Kidney (tissue), 14 donors: Measurements from ENCODE around the gene PPP1R27. TPM values are rescaled to one million over a fixed set of nuclear protein-coding genes. Genes with fewer than 3 reads are reported as not detected.

Source experiments
- DNase-seq, 5 donors: peaks; one replicate each; pipeline ENCODE4 v3.0.0-alpha.2; 2013 to 2020
- FAIRE-seq: peaks from 2 replicates; lab custom pipeline; 2012; peaks lifted over from hg19 to GRCh38; lab: Jason Lieb, UNC
- H3K27ac ChIP-seq, 2 donors: one replicate each; pipeline ENCODE4 v1.7.0; 2013; ENCODE audit warnings: low read depth in 2 of 2, low read length in 2 of 2, inconsistent platforms in 1 of 2
- H3K27me3 ChIP-seq: one replicate; pipeline ENCODE4 v1.7.1; 2013; ENCODE audit warnings: low read length, inconsistent platforms; ENCODE audit not compliant: control insufficient read depth, insufficient read depth
- H3K36me3 ChIP-seq, 3 donors: one replicate each; pipeline versions ENCODE4 v1.7.0 to v1.7.1; 2013; ENCODE audit warnings: low read length in 3 of 3, control low read depth in 1 of 3, inconsistent platforms in 1 of 3; ENCODE audit not compliant: insufficient read depth in 3 of 3, control insufficient read depth in 2 of 3
- H3K4me1 ChIP-seq, 3 donors: one replicate each; pipeline versions ENCODE4 v1.7.0 to v1.7.1; 2013; ENCODE audit warnings: low read length in 3 of 3, inconsistent platforms in 1 of 3, low read depth in 1 of 3; ENCODE audit not compliant: control insufficient read depth in 2 of 3, insufficient read depth in 2 of 3
- H3K4me3 ChIP-seq, 3 donors: one replicate each; pipeline versions ENCODE4 v1.7.0 to v1.8.1; 2013; ENCODE audit warnings: low read length in 3 of 3, control low read depth in 1 of 3, inconsistent platforms in 1 of 3
- H3K9ac ChIP-seq, 3 donors: one replicate each; pipeline versions ENCODE4 v1.7.0 to v1.7.1; 2013; ENCODE audit warnings: low read length in 3 of 3, control low read depth in 1 of 3, inconsistent platforms in 1 of 3
- H3K9me3 ChIP-seq, 3 donors: one replicate each; pipeline versions ENCODE4 v1.7.0 to v1.7.1; 2013; ENCODE audit warnings: low read length in 3 of 3, control low read depth in 1 of 3, inconsistent platforms in 1 of 3; ENCODE audit not compliant: control insufficient read depth in 2 of 3, insufficient read depth in 1 of 3
- CTCF ChIP-seq: IDR thresholded peaks from 3 replicates; pipeline ENCODE4 v1.5.1; 2012; ENCODE audit warnings: mild to moderate bottlenecking, moderate library complexity, borderline replicate concordance; ENCODE audit not compliant: insufficient read depth; ENCODE audit errors: extremely low read depth
- intact Hi-C: fragments of 100-400 bp; cut with DNase I; formaldehyde crosslinking; loops from one replicate; pipeline ENCODE4 v1.11.1; 2022
- polyA plus RNA-seq: library from polyadenylated mRNA; stranded (reverse); fragments of 350-450 nt; fragmentation: Illumina TruSeq; extraction: RNeasy Lipid Tissue Mini Kit (QIAGEN cat#74804); gene quantifications from one replicate; pipeline ENCODE4 v1.2.3, GENCODE V29; 2014; ENCODE audit warnings: low read depth, low replicate concordance; ENCODE audit not compliant: insufficient read depth
- total RNA-seq: library from RNA; stranded (reverse); fragmentation: NEBNext Ultra II Directional; extraction: Animal tissue kit (Norgen Biotek cat#: 25700); gene quantifications from one replicate; pipeline ENCODE4 v1.2.1, GENCODE V29; 2021
- donor health status: control.
- donor health status: control.
- donor health status: control.
- donor health status: control.
- donor health status: control.
- donor health status: DM: yes; HTN: yes; CAD: no.
- donor health status: Normal renal cell carcinoma (clear cell type).

The PPP1R27 gene
- total and polyA plus RNA-seq, 2 donors from 2014 or later: not detected

GRCh38 chr17:81807839-81808238 lies 27.0 kb downstream of the PPP1R27 start:
- no peak overlapping the region for H3K9ac ChIP-seq
- no peak overlapping the region for H3K4me3 ChIP-seq
- TF ChIP-seq CTCF: no peak
- no peaks in the 10 kb centered on the region for H3K36me3 ChIP-seq
- H3K4me1 ChIP-seq: peaks cover 0 to 4% (median 0%) of the 10 kb centered on the region in 3 donors
- intact Hi-C loops: no loop called here
- no peak overlapping the region for H3K27ac ChIP-seq
- peaks cover 2% of the 10 kb centered on the region for H3K27me3 ChIP-seq
- H3K9me3 ChIP-seq: no peaks in the 10 kb centered on the region
- FAIRE-seq (no peak), DNase-seq (peak in 1 of 5 donors; percentile 73)

- TF ChIP-seq CTCF: no peak
- Histone ChIP-seq H3K36me3 (no peaks in the 10 kb centered on the region), H3K4me3 (no peak overlapping the region), H3K9ac (no peak overlapping the region), H3K9me3 (no peaks in the 10 kb centered on the region), H3K4me1 (peaks cover 0 to 4% (median 0%) of the 10 kb centered on the region in 3 donors), H3K27me3 (peaks cover 5% of the 10 kb centered on the region), H3K27ac (no peak overlapping the region)
- intact Hi-C loops: no loop called here
- FAIRE-seq (no peak), DNase-seq (no peak)
Measured at GRCh38 chr17:81807210-81807719, 27.6 kb downstream of the PPP1R27 start.

GRCh38 chr17:81806461-81807209 lies 28.2 kb downstream of the PPP1R27 start:
- no peak for FAIRE-seq
- H3K27ac ChIP-seq: no peak overlapping the region
- H3K4me3 ChIP-seq: no peak overlapping the region
- H3K9me3 ChIP-seq: no peaks in the 10 kb centered on the region
- H3K36me3 ChIP-seq: no peaks in the 10 kb centered on the region
- no peak for TF ChIP-seq CTCF
- H3K4me1 ChIP-seq: peaks cover 0 to 4% (median 0%) of the 10 kb centered on the region in 3 donors
- peak in 1 of 5 donors; percentile 69 for DNase-seq
- H3K27me3 ChIP-seq: peaks cover 5% of the 10 kb centered on the region
- intact Hi-C loops: no loop called here
- no peak overlapping the region for H3K9ac ChIP-seq
